ENCODE data around the gene HOXA4. TPM values are rescaled to one million over a fixed set of nuclear protein-coding genes. Genes with fewer than 3 reads are reported as not detected.

Gene HOXA4
- total RNA-seq, 1 donor = 0.72 TPM

DNA sequence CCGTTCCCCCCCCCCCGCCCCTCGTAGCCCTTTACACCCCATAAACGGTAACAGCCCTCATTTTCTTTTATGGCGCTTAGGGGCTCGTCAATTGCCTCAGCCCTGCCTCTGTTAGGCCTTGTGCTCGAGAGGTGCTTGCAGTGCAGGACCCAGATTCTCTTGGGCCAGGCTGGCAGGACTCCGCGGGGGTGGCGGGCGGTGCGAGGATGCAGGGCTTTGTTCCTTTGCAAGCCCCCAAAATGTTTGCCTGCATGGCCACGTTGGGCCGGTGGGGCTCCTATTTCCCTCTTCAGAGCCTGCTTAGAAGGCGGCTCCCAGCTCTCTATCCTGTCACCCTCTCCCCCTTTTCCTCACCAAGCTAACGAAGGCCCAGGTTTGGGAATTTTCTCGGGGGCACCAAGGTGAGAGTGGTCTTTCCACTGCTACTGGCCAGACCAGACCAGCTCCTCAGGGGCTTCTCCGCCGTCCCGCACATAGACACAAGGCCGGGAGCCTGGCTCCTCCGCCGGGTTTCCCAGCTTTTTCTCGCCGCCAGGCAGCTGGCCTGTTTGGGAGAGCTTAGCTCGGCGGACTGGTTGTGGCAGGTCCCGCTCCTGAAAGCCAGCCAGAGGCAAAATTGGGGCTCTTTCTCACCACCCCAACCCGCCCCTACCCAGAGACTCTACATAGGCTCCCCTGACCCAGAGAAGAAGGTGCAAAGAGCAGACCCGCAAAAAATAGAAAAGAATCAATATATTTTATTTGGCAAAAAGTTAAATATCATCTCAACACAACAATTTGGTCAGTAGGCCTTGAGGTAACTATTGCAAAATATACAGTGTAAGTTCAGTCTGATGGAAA, 31.4 kb upstream of the HOXA4 start:
- no peak overlapping the region for H2AFZ ChIP-seq (ENCODE audit: low read length)
- H3K36me3 ChIP-seq (ENCODE audit: insufficient read depth, low read length) = peaks cover 12% of the 10 kb centered on the region
- H3K9me3 ChIP-seq (ENCODE audit: low read depth, low read length) = no peaks in the 10 kb centered on the region
- peak overlapping the region; percentile 95 for H3K27ac ChIP-seq (ENCODE audit: low read depth, low read length)
- peak overlapping the region; percentile 75 for H3K4me3 ChIP-seq (ENCODE audit: insufficient read depth, low read length)
- H3K4me2 ChIP-seq (ENCODE audit: insufficient read depth, low read length) = peak overlapping the region; percentile 99
- peak; percentile 84 for DNase-seq (ENCODE audit: insufficient read length, low spot score, missing footprints)
- peaks cover 68% of the 10 kb centered on the region for H3K79me2 ChIP-seq (ENCODE audit: insufficient read depth, low read length)
- no peak for TF ChIP-seq CTCF (IDR thresholded peaks at IDR 0.05; ENCODE audit: extremely low read depth, low read depth, low read length)
- H3K27me3 ChIP-seq (ENCODE audit: insufficient read depth, low read length) = no peaks in the 10 kb centered on the region
- H3K4me1 ChIP-seq (ENCODE audit: insufficient read depth, low read length) = peaks cover 13% of the 10 kb centered on the region
- H4K20me1 ChIP-seq (ENCODE audit: insufficient read depth, low read length) = peaks cover 17% of the 10 kb centered on the region

DNA sequence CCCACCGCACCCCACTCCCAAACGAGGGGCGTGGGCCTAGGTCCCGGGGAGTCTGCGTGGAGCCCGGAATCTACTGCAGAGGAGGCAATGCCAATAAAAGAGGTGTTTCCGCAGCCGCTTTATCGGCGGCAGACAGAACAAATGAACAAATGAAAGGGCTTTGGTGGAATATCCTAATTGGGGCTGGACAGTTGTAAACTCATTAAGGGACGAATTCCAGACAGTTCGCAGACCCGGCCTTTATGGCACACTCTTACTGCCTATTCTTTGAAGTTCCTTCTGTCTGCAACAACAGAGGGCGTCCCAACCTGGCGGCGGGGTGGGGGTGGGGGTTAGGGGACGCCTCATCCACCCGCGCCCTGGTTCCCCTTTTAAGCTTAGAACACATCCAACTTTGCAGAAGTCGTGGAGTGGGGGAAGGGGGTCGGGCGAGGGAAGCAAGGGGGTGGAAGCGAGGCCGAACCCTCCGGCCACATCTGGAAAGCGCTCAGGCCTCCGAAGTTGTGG, 30.7 kb upstream of the HOXA4 start:
- peaks cover 8% of the 10 kb centered on the region for H3K4me1 ChIP-seq (ENCODE audit: insufficient read depth, low read length)
- peaks cover 12% of the 10 kb centered on the region for H3K36me3 ChIP-seq (ENCODE audit: insufficient read depth, low read length)
- peaks cover 17% of the 10 kb centered on the region for H4K20me1 ChIP-seq (ENCODE audit: insufficient read depth, low read length)
- H3K27ac ChIP-seq (ENCODE audit: low read depth, low read length) = peak overlapping the region; percentile 61
- H3K9me3 ChIP-seq (ENCODE audit: low read depth, low read length) = no peaks in the 10 kb centered on the region
- no peaks in the 10 kb centered on the region for H3K27me3 ChIP-seq (ENCODE audit: insufficient read depth, low read length)
- TF ChIP-seq CTCF (IDR thresholded peaks at IDR 0.05; ENCODE audit: extremely low read depth, low read depth, low read length) = peak; percentile 4
- H3K4me2 ChIP-seq (ENCODE audit: insufficient read depth, low read length) = peak overlapping the region; percentile 99
- H2AFZ ChIP-seq (ENCODE audit: low read length) = peak overlapping the region; percentile 81
- peaks cover 61% of the 10 kb centered on the region for H3K79me2 ChIP-seq (ENCODE audit: insufficient read depth, low read length)
- DNase-seq (ENCODE audit: insufficient read length, low spot score, missing footprints) = no peak
- peak overlapping the region; percentile 75 for H3K4me3 ChIP-seq (ENCODE audit: insufficient read depth, low read length)

DNA sequence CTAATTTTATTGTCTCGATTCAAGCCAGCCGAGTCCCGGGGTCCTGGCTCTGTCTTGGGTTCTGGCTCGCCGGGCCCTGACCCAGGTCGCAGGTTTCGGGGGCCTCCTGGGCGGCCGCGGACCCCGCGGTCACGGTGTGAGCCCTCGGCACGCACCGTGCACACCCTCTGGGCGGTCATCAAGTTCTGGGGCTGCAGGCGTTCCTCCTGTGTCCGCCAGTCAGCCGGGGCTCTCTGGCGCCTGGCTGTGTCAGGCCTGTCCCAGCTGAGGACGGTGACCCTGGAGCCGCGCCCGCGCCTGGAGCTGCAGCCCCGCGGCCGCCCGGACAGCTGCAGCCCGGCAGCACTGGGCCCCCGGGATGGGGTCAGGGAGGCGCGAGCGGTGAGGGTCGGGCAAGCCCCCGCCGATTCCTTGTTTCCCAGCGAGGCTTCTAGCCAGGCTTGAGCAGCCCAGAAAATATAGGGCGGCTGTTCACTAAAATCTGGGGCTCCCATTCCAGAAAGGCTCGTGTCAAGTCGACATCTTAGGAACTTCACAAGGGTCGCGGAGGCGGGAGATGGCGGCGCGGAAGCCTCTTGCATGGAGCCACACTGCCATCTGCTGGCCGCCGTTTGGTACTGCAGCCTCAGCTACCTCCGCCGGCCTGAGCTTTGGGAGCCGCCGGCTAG, 30.1 kb upstream of the HOXA4 start:
- peak; percentile 84 for TF ChIP-seq CTCF (IDR thresholded peaks at IDR 0.05; ENCODE audit: extremely low read depth, low read depth, low read length)

GRCh38 chr7:27160145-27160545, 29.6 kb upstream of the HOXA4 start:
- peaks cover 60% of the 10 kb centered on the region for H3K79me2 ChIP-seq (ENCODE audit: insufficient read depth, low read length)
- peak overlapping the region; percentile 89 for H2AFZ ChIP-seq (ENCODE audit: low read length)
- no peaks in the 10 kb centered on the region for H3K27me3 ChIP-seq (ENCODE audit: insufficient read depth, low read length)
- H4K20me1 ChIP-seq (ENCODE audit: insufficient read depth, low read length) = peaks cover 17% of the 10 kb centered on the region
- H3K4me2 ChIP-seq (ENCODE audit: insufficient read depth, low read length) = peak overlapping the region; percentile 99
- H3K4me3 ChIP-seq (ENCODE audit: insufficient read depth, low read length) = peak overlapping the region; percentile 75
- DNase-seq (ENCODE audit: insufficient read length, low spot score, missing footprints) = peak; percentile 90
- H3K4me1 ChIP-seq (ENCODE audit: insufficient read depth, low read length) = peaks cover 14% of the 10 kb centered on the region
- TF ChIP-seq CTCF (IDR thresholded peaks at IDR 0.05; ENCODE audit: extremely low read depth, low read depth, low read length) = no peak
- H3K9me3 ChIP-seq (ENCODE audit: low read depth, low read length) = no peaks in the 10 kb centered on the region
- peak overlapping the region; percentile 61 for H3K27ac ChIP-seq (ENCODE audit: low read depth, low read length)
- H3K36me3 ChIP-seq (ENCODE audit: insufficient read depth, low read length) = peaks cover 12% of the 10 kb centered on the region

More for the DNA sequence above, 30.1 kb upstream of the HOXA4 start:
- H3K4me2 ChIP-seq (ENCODE audit: insufficient read depth, low read length) = peak overlapping the region; percentile 99
- H3K27me3 ChIP-seq (ENCODE audit: insufficient read depth, low read length) = no peaks in the 10 kb centered on the region
- peak overlapping the region; percentile 89 for H2AFZ ChIP-seq (ENCODE audit: low read length)
- peak overlapping the region; percentile 61 for H3K27ac ChIP-seq (ENCODE audit: low read depth, low read length)
- H3K4me3 ChIP-seq (ENCODE audit: insufficient read depth, low read length) = peak overlapping the region; percentile 75
- H3K4me1 ChIP-seq (ENCODE audit: insufficient read depth, low read length) = peaks cover 9% of the 10 kb centered on the region
- H3K79me2 ChIP-seq (ENCODE audit: insufficient read depth, low read length) = peaks cover 60% of the 10 kb centered on the region
- H3K9me3 ChIP-seq (ENCODE audit: low read depth, low read length) = no peaks in the 10 kb centered on the region
- DNase-seq (ENCODE audit: insufficient read length, low spot score, missing footprints) = peak; percentile 98
- peaks cover 12% of the 10 kb centered on the region for H3K36me3 ChIP-seq (ENCODE audit: insufficient read depth, low read length)
- H4K20me1 ChIP-seq (ENCODE audit: insufficient read depth, low read length) = peaks cover 17% of the 10 kb centered on the region
